Nephron progenitor cell (in vitro differentiated cells): ENCODE results near the gene IL26.

ENCODE experiments used
- DNase-seq: peaks from one replicate; pipeline ENCODE4 v3.0.0; 2021
- H3K27ac Mint-ChIP-seq: 2 replicates; pipeline ENCODE4 v1.8.0; 2021; ENCODE audit warnings: mild to moderate bottlenecking, moderate library complexity, mixed read lengths
- H3K27me3 Mint-ChIP-seq: 2 replicates; pipeline ENCODE4 v1.8.0; 2021; ENCODE audit warnings: mild to moderate bottlenecking, low read depth, mixed read lengths; ENCODE audit not compliant: poor library complexity
- H3K36me3 Mint-ChIP-seq: 2 replicates; pipeline ENCODE4 v1.8.0; 2021; ENCODE audit warnings: low read depth, mixed read lengths
- H3K4me1 Mint-ChIP-seq: 2 replicates; pipeline ENCODE4 v1.8.0; 2021; ENCODE audit warnings: mixed read lengths
- H3K4me3 Mint-ChIP-seq: 2 replicates; pipeline ENCODE4 v1.8.0; 2021; ENCODE audit warnings: mild to moderate bottlenecking, moderate library complexity, mixed read lengths
- H3K9me3 Mint-ChIP-seq: 2 replicates; pipeline ENCODE4 v1.8.0; 2021; ENCODE audit warnings: mild to moderate bottlenecking, moderate library complexity, mixed read lengths
- TF ChIP-seq, protein P1 (sequence below): fragments of 200-600 bp; sonication (generic); IDR thresholded peaks from 2 replicates; pipeline ENCODE4 v1.5.0; 2021; ENCODE audit warnings: antibody characterized with exemption

Gene IL26

DNA sequence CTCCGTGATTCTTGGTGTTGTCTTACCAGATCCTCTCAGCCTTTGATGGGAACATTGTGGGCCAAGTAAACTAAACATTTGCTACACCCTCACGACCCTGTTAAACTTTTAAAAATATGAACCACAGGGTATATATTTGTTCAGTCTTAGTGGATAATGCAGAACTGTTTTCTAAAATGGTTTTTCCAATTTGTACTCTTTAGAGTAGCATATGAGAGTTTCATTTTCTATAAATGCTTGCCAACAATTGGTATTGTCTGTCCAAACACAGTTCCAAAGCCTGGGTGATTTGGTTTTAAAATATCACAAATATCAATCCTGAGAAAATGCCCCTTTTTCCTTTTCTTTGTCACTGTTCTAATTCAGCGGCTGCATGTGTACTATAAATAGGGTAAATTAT lies 34.5 kb upstream of the IL26 start:
- H3K27me3 Mint-ChIP-seq: peaks cover 6% of the 10 kb centered on the region
- no peak overlapping the region for H3K4me3 Mint-ChIP-seq
- TF ChIP-seq, protein P1, sequence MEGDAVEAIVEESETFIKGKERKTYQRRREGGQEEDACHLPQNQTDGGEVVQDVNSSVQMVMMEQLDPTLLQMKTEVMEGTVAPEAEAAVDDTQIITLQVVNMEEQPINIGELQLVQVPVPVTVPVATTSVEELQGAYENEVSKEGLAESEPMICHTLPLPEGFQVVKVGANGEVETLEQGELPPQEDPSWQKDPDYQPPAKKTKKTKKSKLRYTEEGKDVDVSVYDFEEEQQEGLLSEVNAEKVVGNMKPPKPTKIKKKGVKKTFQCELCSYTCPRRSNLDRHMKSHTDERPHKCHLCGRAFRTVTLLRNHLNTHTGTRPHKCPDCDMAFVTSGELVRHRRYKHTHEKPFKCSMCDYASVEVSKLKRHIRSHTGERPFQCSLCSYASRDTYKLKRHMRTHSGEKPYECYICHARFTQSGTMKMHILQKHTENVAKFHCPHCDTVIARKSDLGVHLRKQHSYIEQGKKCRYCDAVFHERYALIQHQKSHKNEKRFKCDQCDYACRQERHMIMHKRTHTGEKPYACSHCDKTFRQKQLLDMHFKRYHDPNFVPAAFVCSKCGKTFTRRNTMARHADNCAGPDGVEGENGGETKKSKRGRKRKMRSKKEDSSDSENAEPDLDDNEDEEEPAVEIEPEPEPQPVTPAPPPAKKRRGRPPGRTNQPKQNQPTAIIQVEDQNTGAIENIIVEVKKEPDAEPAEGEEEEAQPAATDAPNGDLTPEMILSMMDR: no peak
- no peak for DNase-seq
- H3K4me1 Mint-ChIP-seq: no peaks in the 10 kb centered on the region
- H3K9me3 Mint-ChIP-seq: no peaks in the 10 kb centered on the region
- H3K36me3 Mint-ChIP-seq: no peaks in the 10 kb centered on the region
- H3K27ac Mint-ChIP-seq: no peak overlapping the region

GRCh38 chr12:68259318-68259940 lies 33.8 kb upstream of the IL26 start:
- H3K27ac Mint-ChIP-seq: no peak overlapping the region
- H3K27me3 Mint-ChIP-seq: peaks cover 3% of the 10 kb centered on the region
- no peaks in the 10 kb centered on the region for H3K9me3 Mint-ChIP-seq
- TF ChIP-seq, protein P1: no peak
- H3K36me3 Mint-ChIP-seq: no peaks in the 10 kb centered on the region
- H3K4me3 Mint-ChIP-seq: no peak overlapping the region
- DNase-seq: no peak
- no peaks in the 10 kb centered on the region for H3K4me1 Mint-ChIP-seq

DNA sequence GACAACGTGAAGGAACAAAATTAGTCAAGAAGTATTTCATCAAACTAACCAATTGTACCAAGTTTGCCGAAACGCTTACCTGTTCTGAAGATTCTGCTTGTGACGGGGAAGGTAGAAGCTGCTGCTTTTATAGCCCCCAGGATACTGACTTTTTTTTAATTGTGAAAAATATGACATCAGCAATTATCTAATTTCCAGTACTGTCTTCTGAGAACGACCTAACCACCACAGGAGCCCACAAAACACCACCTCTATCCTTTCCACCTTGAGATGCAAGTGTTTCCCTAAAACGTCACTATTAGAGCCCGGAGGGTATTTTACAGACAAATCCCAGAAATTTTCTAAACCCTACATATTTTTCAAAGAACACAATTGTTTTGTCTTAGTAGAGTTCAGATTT lies 27.9 kb upstream of the IL26 start, which contains the start of gene IL22:
TSS of gene IL22 (minus strand) at position 101 of the 400 bp plus-strand sequence. CDS start 156 bp downstream, outside the sequence.
- no peak within 1 kb of the TSS for H3K27ac Mint-ChIP-seq
- DNase-seq: no peak
- H3K27me3 Mint-ChIP-seq: peaks cover 3% of the 10 kb centered on the region
- TF ChIP-seq, protein P1: no peak
- no peaks in the 10 kb centered on the region for H3K36me3 Mint-ChIP-seq
- peaks cover 19% of the 10 kb centered on the region for H3K4me1 Mint-ChIP-seq
- no peak within 1 kb of the TSS for H3K4me3 Mint-ChIP-seq
- H3K9me3 Mint-ChIP-seq: peaks cover 3% of the 10 kb centered on the region

DNA sequence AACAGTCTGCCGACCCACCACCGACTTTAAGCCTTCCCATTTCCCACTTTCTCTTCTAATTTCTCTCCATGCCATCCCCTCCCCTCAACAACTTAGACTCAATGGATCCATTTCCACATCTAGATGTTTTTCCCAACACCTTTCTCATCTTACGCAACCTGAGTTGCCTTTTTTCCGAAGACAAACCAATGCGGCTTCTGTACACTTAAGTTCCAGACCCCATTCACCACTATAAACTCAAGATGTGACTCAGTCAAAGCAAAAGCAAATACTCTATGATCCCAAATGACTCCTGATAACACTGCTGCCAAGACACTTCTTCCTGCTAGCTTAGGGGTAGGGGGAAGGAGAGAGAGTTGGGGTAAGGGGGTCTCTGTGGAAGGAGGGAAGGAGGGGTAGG lies 26.5 kb upstream of the IL26 start:
- peaks cover 6% of the 10 kb centered on the region for H3K36me3 Mint-ChIP-seq
- DNase-seq: no peak
- H3K4me3 Mint-ChIP-seq: no peak overlapping the region
- peaks cover 11% of the 10 kb centered on the region for H3K9me3 Mint-ChIP-seq
- no peaks in the 10 kb centered on the region for H3K27me3 Mint-ChIP-seq
- no peak overlapping the region for H3K27ac Mint-ChIP-seq
- peaks cover 19% of the 10 kb centered on the region for H3K4me1 Mint-ChIP-seq
- TF ChIP-seq, protein P1: no peak

DNA sequence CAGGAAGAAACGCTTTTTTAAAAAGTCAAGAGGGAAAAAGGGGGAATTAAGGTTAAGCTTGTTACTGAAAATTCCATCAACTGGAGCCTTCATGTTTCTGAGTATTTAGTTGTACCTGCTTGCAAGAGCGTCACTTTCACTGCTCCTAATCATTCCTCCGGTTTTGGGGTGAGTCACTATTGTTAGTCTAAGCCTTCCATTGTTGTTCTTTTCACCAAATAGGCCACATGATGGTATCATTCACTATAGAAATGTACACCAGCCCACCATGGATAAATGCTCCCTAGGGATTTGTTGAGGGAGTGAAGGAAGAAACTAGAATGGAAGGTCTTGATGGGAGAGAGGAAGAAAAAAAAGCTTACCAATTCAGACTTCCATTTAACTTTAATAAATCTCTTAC lies 24.8 kb upstream of the IL26 start:
- H3K27ac Mint-ChIP-seq: no peak overlapping the region
- H3K27me3 Mint-ChIP-seq: no peaks in the 10 kb centered on the region
- peaks cover 34% of the 10 kb centered on the region for H3K4me1 Mint-ChIP-seq
- DNase-seq: no peak
- TF ChIP-seq, protein P1: no peak
- no peak overlapping the region for H3K4me3 Mint-ChIP-seq
- H3K9me3 Mint-ChIP-seq: peaks cover 21% of the 10 kb centered on the region
- H3K36me3 Mint-ChIP-seq: peaks cover 14% of the 10 kb centered on the region

DNA sequence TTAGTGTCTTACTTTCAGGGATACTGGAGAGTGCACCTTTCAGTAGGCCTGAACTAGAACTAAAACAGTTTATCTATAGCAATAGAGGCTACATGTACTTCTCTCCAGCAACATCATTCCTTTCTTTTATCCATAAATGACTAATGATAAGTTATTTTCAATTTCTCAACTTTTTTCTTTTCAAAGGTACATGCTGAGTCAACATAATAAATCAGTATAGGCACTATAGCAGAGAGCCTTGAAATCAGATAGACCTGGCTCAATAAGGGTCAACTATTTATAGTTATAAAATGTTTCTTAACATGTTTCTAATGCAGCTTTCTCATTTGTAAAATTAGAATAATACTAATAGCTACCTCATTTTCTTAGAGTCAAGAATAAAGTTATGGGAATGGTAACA lies 22.2 kb upstream of the IL26 start:
- Mint-ChIP-seq H3K27me3 (no peaks in the 10 kb centered on the region), H3K4me3 (no peak overlapping the region), H3K4me1 (peaks cover 55% of the 10 kb centered on the region), H3K9me3 (peaks cover 21% of the 10 kb centered on the region), H3K36me3 (peaks cover 14% of the 10 kb centered on the region), H3K27ac (no peak overlapping the region)
- DNase-seq: no peak
- TF ChIP-seq, protein P1: no peak
